Activated T-helper 17 cell treated with anti-CD3 and anti-CD28 coated beads, Interleukin-2, amount 50 U/mL, for 72 hours (primary cell): ENCODE measurements around the gene SDK1. TPM values are rescaled to one million over a fixed set of nuclear protein-coding genes. Genes with fewer than 3 reads are reported as not detected.

Experiments
- ATAC-seq: fragments of 150-1000 bp; cut with Tn5 transposase; replicated peaks from 2 replicates; pipeline ENCODE4 v1.10.0; 2021; ENCODE audit warnings: mild to moderate bottlenecking, moderate library complexity
- H3K27ac Mint-ChIP-seq: one replicate; pipeline ENCODE4 v1.8.0; 2022; ENCODE audit warnings: mixed read lengths
- H3K27me3 Mint-ChIP-seq: one replicate; pipeline ENCODE4 v1.8.0; 2022; ENCODE audit warnings: mixed read lengths
- H3K36me3 Mint-ChIP-seq: one replicate; pipeline ENCODE4 v1.8.0; 2022; ENCODE audit warnings: low read depth, mild to moderate bottlenecking, mixed read lengths
- H3K4me1 Mint-ChIP-seq: one replicate; pipeline ENCODE4 v1.8.0; 2022; ENCODE audit warnings: mixed read lengths
- H3K4me3 Mint-ChIP-seq: one replicate; pipeline ENCODE4 v1.8.0; 2022; ENCODE audit warnings: mild to moderate bottlenecking, mixed read lengths
- H3K9me3 Mint-ChIP-seq: one replicate; pipeline ENCODE4 v1.8.0; 2022; ENCODE audit warnings: mixed read lengths
- total RNA-seq, 2 donors: library from RNA; stranded (reverse); gene quantifications; one replicate each; pipeline ENCODE4 v1.2.3, GENCODE V29; 2022

SDK1 gene
- total RNA-seq, 2 donors from 2014 or later: 0.06 to 1.1 TPM

DNA sequence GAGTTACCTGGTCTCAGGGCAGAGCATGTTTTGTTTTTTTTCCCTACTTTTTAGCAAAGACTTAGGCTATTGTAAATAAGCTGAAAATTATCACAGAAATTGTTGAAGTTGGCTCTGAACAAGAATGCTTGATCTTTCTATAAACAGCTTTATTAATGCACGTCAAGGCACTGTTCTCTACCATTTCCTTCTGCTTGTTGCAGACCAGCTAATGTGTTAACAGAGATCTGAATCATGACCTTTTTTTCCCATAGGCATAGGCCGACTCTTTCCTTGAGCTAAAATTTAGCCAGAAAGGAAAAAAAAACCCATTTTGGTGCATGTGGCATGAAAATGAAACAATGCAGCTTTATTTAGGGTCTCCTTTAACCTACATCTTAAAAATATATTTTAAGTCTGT is 248.5 kb downstream of the SDK1 start:
- Mint-ChIP-seq H3K4me3 (no peak overlapping the region), H3K36me3 (no peaks in the 10 kb centered on the region), H3K9me3 (no peaks in the 10 kb centered on the region), H3K4me1 (no peaks in the 10 kb centered on the region), H3K27ac (no peak overlapping the region), H3K27me3 (peaks cover 16% of the 10 kb centered on the region)
- no peak for ATAC-seq

- no peaks in the 10 kb centered on the region for H3K9me3 Mint-ChIP-seq
- ATAC-seq: no peak
- H3K36me3 Mint-ChIP-seq: no peaks in the 10 kb centered on the region
- H3K4me1 Mint-ChIP-seq: no peaks in the 10 kb centered on the region
- peaks cover 19% of the 10 kb centered on the region for H3K27me3 Mint-ChIP-seq
- no peak overlapping the region for H3K4me3 Mint-ChIP-seq
- H3K27ac Mint-ChIP-seq: no peak overlapping the region
Measured at GRCh38 chr7:3551536-3551935, 250.5 kb downstream of the SDK1 start.

GRCh38 chr7:3552499-3552898 is 251.4 kb downstream of the SDK1 start:
- Mint-ChIP-seq H3K27me3 (peaks cover 17% of the 10 kb centered on the region), H3K36me3 (no peaks in the 10 kb centered on the region), H3K4me3 (no peak overlapping the region), H3K9me3 (no peaks in the 10 kb centered on the region), H3K4me1 (no peaks in the 10 kb centered on the region), H3K27ac (no peak overlapping the region)
- peak; percentile 34 for ATAC-seq

- Mint-ChIP-seq H3K9me3 (no peaks in the 10 kb centered on the region), H3K27me3 (peaks cover 15% of the 10 kb centered on the region), H3K4me1 (no peaks in the 10 kb centered on the region), H3K36me3 (no peaks in the 10 kb centered on the region), H3K4me3 (no peak overlapping the region), H3K27ac (no peak overlapping the region)
- no peak for ATAC-seq
Measured at GRCh38 chr7:3558400-3558799, 257.3 kb downstream of the SDK1 start.

GRCh38 chr7:3559278-3559677 is 258.2 kb downstream of the SDK1 start:
- ATAC-seq: no peak
- Mint-ChIP-seq H3K36me3 (no peaks in the 10 kb centered on the region), H3K27ac (no peak overlapping the region), H3K9me3 (no peaks in the 10 kb centered on the region), H3K4me3 (no peak overlapping the region), H3K4me1 (no peaks in the 10 kb centered on the region), H3K27me3 (peaks cover 12% of the 10 kb centered on the region)

DNA sequence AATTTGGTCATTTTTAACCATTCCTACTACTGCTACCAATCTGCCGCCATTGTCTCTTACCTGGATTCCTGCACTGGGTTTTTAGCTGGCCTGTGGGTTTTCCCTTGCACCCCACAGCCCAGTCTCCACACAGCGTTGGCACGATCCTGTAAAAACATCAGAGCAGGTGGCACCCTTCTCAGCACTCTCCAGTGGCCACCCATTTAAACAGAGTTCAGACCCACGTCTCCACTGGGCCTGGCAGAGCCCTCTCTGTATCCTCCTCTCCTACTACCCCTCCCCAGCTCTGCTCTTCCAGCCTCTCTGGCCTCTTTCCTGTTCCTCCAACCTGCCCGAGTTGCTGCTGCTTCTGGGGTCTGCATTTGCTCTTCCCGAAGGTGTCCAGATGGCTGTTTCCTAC is 259.4 kb downstream of the SDK1 start:
- H3K36me3 Mint-ChIP-seq: no peaks in the 10 kb centered on the region
- no peak overlapping the region for H3K27ac Mint-ChIP-seq
- H3K27me3 Mint-ChIP-seq: peaks cover 12% of the 10 kb centered on the region
- no peak for ATAC-seq
- H3K4me1 Mint-ChIP-seq: no peaks in the 10 kb centered on the region
- H3K9me3 Mint-ChIP-seq: no peaks in the 10 kb centered on the region
- no peak overlapping the region for H3K4me3 Mint-ChIP-seq

GRCh38 chr7:3561932-3562331 is 260.9 kb downstream of the SDK1 start:
- Mint-ChIP-seq H3K4me1 (no peaks in the 10 kb centered on the region), H3K27me3 (peaks cover 9% of the 10 kb centered on the region), H3K9me3 (no peaks in the 10 kb centered on the region), H3K27ac (no peak overlapping the region), H3K36me3 (no peaks in the 10 kb centered on the region), H3K4me3 (no peak overlapping the region)
- ATAC-seq: no peak

- ATAC-seq: no peak
- Mint-ChIP-seq H3K9me3 (no peaks in the 10 kb centered on the region), H3K36me3 (no peaks in the 10 kb centered on the region), H3K27me3 (peaks cover 9% of the 10 kb centered on the region), H3K4me3 (no peak overlapping the region), H3K27ac (no peak overlapping the region), H3K4me1 (no peaks in the 10 kb centered on the region)
Measured at GRCh38 chr7:3564231-3564630, 263.2 kb downstream of the SDK1 start.

DNA sequence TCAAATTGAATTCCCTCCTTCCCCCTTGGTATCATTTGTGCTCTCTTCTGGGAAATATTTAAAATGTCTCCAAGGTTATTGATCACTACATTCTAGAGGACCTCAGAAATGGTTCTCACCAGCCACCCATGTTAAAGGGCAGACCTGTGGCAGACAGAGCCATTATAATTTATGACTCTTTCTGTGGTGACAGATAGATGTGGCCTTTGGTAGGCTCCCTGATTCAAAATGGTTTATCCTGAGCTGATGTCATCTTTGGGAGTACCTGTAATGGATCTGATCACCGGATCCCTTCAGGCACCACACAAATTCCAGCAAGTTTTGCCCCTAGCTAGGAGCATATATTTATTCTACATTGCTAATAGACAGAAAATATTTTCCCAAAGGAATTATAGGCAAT is 267.5 kb downstream of the SDK1 start:
- Mint-ChIP-seq H3K27ac (no peak overlapping the region), H3K36me3 (no peaks in the 10 kb centered on the region), H3K27me3 (peaks cover 7% of the 10 kb centered on the region), H3K9me3 (no peaks in the 10 kb centered on the region), H3K4me1 (no peaks in the 10 kb centered on the region), H3K4me3 (no peak overlapping the region)
- ATAC-seq: no peak

- Mint-ChIP-seq H3K9me3 (no peaks in the 10 kb centered on the region), H3K27ac (no peak overlapping the region), H3K27me3 (peaks cover 10% of the 10 kb centered on the region), H3K4me3 (no peak overlapping the region), H3K4me1 (no peaks in the 10 kb centered on the region), H3K36me3 (no peaks in the 10 kb centered on the region)
- ATAC-seq: no peak
Measured at GRCh38 chr7:3569643-3570042, 268.6 kb downstream of the SDK1 start.

- ATAC-seq: no peak
- H3K4me3 Mint-ChIP-seq: no peak overlapping the region
- H3K36me3 Mint-ChIP-seq: no peaks in the 10 kb centered on the region
- no peak overlapping the region for H3K27ac Mint-ChIP-seq
- H3K4me1 Mint-ChIP-seq: no peaks in the 10 kb centered on the region
- peaks cover 19% of the 10 kb centered on the region for H3K27me3 Mint-ChIP-seq
- H3K9me3 Mint-ChIP-seq: peaks cover 4% of the 10 kb centered on the region
Measured at GRCh38 chr7:3573151-3573550, 272.1 kb downstream of the SDK1 start.

DNA sequence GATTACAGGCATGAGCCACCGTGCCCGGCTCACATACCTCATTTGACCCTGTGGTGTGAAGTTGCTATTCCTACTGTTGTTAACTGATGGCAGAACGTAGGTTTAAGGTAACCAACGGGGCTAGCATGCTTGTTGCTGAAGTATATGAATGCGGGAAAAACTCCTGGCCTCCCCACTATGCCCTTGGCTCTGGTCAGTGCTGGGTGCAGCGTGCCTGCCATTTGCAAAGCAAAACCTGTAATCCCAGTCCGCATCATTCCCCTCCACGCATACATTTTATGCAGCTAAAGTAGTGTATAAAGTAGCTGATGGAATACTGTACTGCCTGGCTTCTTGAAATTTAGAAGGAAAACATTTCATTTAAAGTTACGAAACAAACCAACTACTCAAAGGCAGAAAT is 273.3 kb downstream of the SDK1 start:
- H3K4me1 Mint-ChIP-seq: no peaks in the 10 kb centered on the region
- no peak overlapping the region for H3K4me3 Mint-ChIP-seq
- no peak overlapping the region for H3K27ac Mint-ChIP-seq
- no peaks in the 10 kb centered on the region for H3K36me3 Mint-ChIP-seq
- H3K27me3 Mint-ChIP-seq: peaks cover 19% of the 10 kb centered on the region
- no peak for ATAC-seq
- peaks cover 4% of the 10 kb centered on the region for H3K9me3 Mint-ChIP-seq

- no peak overlapping the region for H3K27ac Mint-ChIP-seq
- H3K4me3 Mint-ChIP-seq: no peak overlapping the region
- no peaks in the 10 kb centered on the region for H3K36me3 Mint-ChIP-seq
- ATAC-seq: no peak
- H3K27me3 Mint-ChIP-seq: peaks cover 19% of the 10 kb centered on the region
- H3K4me1 Mint-ChIP-seq: no peaks in the 10 kb centered on the region
- peaks cover 4% of the 10 kb centered on the region for H3K9me3 Mint-ChIP-seq
Measured at GRCh38 chr7:3575753-3576531, 274.9 kb downstream of the SDK1 start.

DNA sequence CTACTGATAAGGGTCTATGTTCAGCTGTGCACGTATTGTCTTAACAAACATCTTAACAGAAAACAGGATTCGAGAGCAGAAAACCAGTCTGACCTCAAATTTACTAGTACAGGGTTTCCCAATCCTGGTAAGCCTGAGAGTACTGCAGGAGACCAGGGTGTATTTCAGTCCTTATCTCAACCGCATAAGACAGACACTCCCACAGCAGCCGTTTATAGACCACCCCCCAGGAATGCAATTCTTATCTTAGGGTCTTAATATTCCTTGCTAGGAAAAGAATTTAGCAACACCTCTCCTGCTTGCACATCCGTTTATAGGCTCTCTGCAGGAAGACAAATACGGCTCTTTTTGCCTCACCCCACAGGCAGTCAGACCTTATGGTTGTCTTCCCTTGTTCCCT is 277.3 kb downstream of the SDK1 start:
- H3K9me3 Mint-ChIP-seq: peaks cover 4% of the 10 kb centered on the region
- H3K4me3 Mint-ChIP-seq: no peak overlapping the region
- no peak for ATAC-seq
- no peak overlapping the region for H3K27ac Mint-ChIP-seq
- peaks cover 12% of the 10 kb centered on the region for H3K27me3 Mint-ChIP-seq
- H3K36me3 Mint-ChIP-seq: no peaks in the 10 kb centered on the region
- H3K4me1 Mint-ChIP-seq: no peaks in the 10 kb centered on the region

- no peak for ATAC-seq
- Mint-ChIP-seq H3K36me3 (no peaks in the 10 kb centered on the region), H3K4me1 (no peaks in the 10 kb centered on the region)
Measured at GRCh38 chr7:3579638-3580219, 278.7 kb downstream of the SDK1 start.

More at GRCh38 chr7:3579638-3580219, 278.7 kb downstream of the SDK1 start:
- Mint-ChIP-seq H3K27ac (no peak overlapping the region), H3K9me3 (peaks cover 4% of the 10 kb centered on the region), H3K4me3 (no peak overlapping the region), H3K27me3 (peaks cover 8% of the 10 kb centered on the region)
